MM.1S (cell line): Measurements from ENCODE around the gene NEDD4L.

ENCODE experiments used
- EZH2 ChIP-seq: fragments of 300-600 bp; sonication (generic); optimal IDR thresholded peaks from 2 replicates; pipeline ENCODE3; 2017; ENCODE audit warnings: low read depth, mild to moderate bottlenecking, antibody characterized with exemption, low read length, mixed read lengths
- EZH2phosphoT487 ChIP-seq: fragments of 300-600 bp; sonication (generic); IDR thresholded peaks from 2 replicates; pipeline ENCODE4 v1.6.1; 2018; ENCODE audit warnings: antibody characterized with exemption, low read length
- TF ChIP-seq, protein P1 (sequence below): fragments of 300-600 bp; sonication (generic); IDR thresholded peaks from 2 replicates; pipeline ENCODE4 v1.5.1; 2016; ENCODE audit warnings: antibody characterized with exemption, low read length, mixed read lengths

DNA sequence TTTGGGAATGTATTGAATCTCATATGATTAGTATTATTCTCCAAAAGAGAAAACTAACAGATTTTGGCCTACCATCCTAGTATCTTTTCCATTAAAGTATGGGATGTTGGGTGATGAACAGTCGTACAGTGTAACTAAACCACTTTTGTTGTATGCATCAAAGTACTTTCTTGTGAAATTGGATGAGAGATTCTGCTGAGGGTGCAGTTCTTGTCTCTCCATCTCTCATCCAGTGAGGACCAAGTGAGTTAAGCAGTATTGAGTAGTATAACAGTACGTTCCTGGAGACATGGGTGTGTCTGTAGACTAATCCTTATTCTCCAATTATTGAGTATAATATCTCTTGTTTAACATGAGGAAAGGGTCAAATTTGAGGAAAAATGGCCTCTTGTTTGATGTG lies 209.3 kb downstream of the NEDD4L start:
- TF ChIP-seq, protein P1, sequence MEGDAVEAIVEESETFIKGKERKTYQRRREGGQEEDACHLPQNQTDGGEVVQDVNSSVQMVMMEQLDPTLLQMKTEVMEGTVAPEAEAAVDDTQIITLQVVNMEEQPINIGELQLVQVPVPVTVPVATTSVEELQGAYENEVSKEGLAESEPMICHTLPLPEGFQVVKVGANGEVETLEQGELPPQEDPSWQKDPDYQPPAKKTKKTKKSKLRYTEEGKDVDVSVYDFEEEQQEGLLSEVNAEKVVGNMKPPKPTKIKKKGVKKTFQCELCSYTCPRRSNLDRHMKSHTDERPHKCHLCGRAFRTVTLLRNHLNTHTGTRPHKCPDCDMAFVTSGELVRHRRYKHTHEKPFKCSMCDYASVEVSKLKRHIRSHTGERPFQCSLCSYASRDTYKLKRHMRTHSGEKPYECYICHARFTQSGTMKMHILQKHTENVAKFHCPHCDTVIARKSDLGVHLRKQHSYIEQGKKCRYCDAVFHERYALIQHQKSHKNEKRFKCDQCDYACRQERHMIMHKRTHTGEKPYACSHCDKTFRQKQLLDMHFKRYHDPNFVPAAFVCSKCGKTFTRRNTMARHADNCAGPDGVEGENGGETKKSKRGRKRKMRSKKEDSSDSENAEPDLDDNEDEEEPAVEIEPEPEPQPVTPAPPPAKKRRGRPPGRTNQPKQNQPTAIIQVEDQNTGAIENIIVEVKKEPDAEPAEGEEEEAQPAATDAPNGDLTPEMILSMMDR, result no peak
- TF ChIP-seq EZH2phosphoT487 (no peak), EZH2 (no peak)
